A673 (cell line): ENCODE measurements around the gene SLC39A8. TPM values are rescaled to one million over a fixed set of nuclear protein-coding genes. Genes with fewer than 3 reads are reported as not detected.
"Not testable (repeated sequence)": the region's sequence is repeated elsewhere in the genome, so short reads cannot be mapped to it uniquely, and the experiment has no call there.

ENCODE experiments used
- BruUV-seq: library from RNA; stranded (reverse); fragments of 400-500 nt; replicated peaks from 2 replicates; lab custom pipeline; 2021; lab: Mats Ljungman, UMichigan
- CTCF ChIA-PET: fragments of 300-600 bp; sonication (Branson Sonifier 250); formaldehyde crosslinking; loops from one replicate; lab custom pipeline; 2022; ENCODE audit warnings: antibody characterized with exemption; lab: Charles Lee
- POLR2A ChIA-PET: fragments of 300-600 bp; sonication (Branson Sonifier 250); formaldehyde crosslinking; loops from one replicate; lab custom pipeline; 2022; ENCODE audit warnings: antibody characterized with exemption; ENCODE audit not compliant: low non-redundant PET; lab: Charles Lee
- DNase-seq: peaks from one replicate; pipeline ENCODE4 v3.0.0-alpha.2; 2015; ENCODE audit warnings: low spot score
- H3K27ac ChIP-seq: fragments of 200-600 bp; sonication (generic); 2 replicates; pipeline ENCODE4 v1.5.1; 2016; ENCODE audit warnings: mixed run types, low read depth, mild to moderate bottlenecking, mixed read lengths, antibody characterized with exemption, low read length; ENCODE audit not compliant: poor library complexity, severe bottlenecking
- H3K27me3 ChIP-seq: fragments of 200-600 bp; sonication (generic); replicated peaks from 2 replicates; pipeline ENCODE4 v1.6.1; 2017; ENCODE audit warnings: mixed run types, low read depth, mild to moderate bottlenecking, mixed read lengths, antibody characterized with exemption, low read length; ENCODE audit not compliant: insufficient read depth, poor library complexity
- H3K36me3 ChIP-seq: fragments of 200-600 bp; sonication (generic); 2 replicates; pipeline ENCODE4 v1.6.1; 2016; ENCODE audit warnings: mixed run types, mild to moderate bottlenecking, mixed read lengths, antibody characterized with exemption, low read length; ENCODE audit not compliant: insufficient read depth, poor library complexity, severe bottlenecking
- H3K4me1 ChIP-seq: fragments of 200-600 bp; sonication (generic); 2 replicates; pipeline ENCODE4 v1.6.1; 2017; ENCODE audit warnings: mixed run types, mild to moderate bottlenecking, mixed read lengths, antibody characterized with exemption, low read length; ENCODE audit not compliant: insufficient read depth, poor library complexity, severe bottlenecking
- H3K4me3 ChIP-seq: fragments of 200-600 bp; sonication (generic); 2 replicates; pipeline ENCODE4 v1.5.1; 2016; ENCODE audit warnings: low read depth, mixed run types, mild to moderate bottlenecking, mixed read lengths, low read length; ENCODE audit not compliant: poor library complexity, severe bottlenecking
- H3K9me3 ChIP-seq: fragments of 200-600 bp; sonication (generic); 2 replicates; pipeline ENCODE4 v1.6.1; 2016; ENCODE audit warnings: mixed run types, low read depth, mild to moderate bottlenecking, mixed read lengths, antibody characterized with exemption, low read length; ENCODE audit not compliant: poor library complexity, severe bottlenecking
- EZH2 ChIP-seq: fragments of 200-600 bp; sonication (generic); IDR thresholded peaks from 2 replicates; pipeline ENCODE4 v1.6.1; 2017; ENCODE audit warnings: borderline replicate concordance, low read depth, mild to moderate bottlenecking, mixed read lengths, antibody characterized with exemption, low read length; ENCODE audit not compliant: poor library complexity, severe bottlenecking
- intact Hi-C: fragments of 100-400 bp; cut with micrococcal nuclease; formaldehyde crosslinking; loops from one replicate; pipeline ENCODE4 v1.10.0; 2022; ENCODE audit not compliant: unreplicated experiment
- total RNA-seq: library from RNA; stranded (reverse); gene quantifications from 2 replicates; pipeline ENCODE4 v1.2.3, GENCODE V29; 2021
- TF ChIP-seq, protein P1 (sequence below): fragments of 300-800, 200-600 bp; sonication (generic); conservative IDR thresholded peaks from 2 replicates; pipeline ENCODE4 v1.5.1; 2017; ENCODE audit warnings: low read depth, mild to moderate bottlenecking, antibody characterized with exemption, low read length, moderate library complexity, mixed read lengths

The SLC39A8 gene
- total RNA-seq, 1 experiment from 2014 or later: 12.3 TPM

- intact Hi-C loops: no loop called here
- no TSS peak for BruUV-seq
- no peaks in the 10 kb centered on the region for H3K9me3 ChIP-seq
- no peak overlapping the region for H3K4me3 ChIP-seq
- POLR2A ChIA-PET: no interaction called here
- H3K27me3 ChIP-seq: no peaks in the 10 kb centered on the region
- H3K36me3 ChIP-seq: no peaks in the 10 kb centered on the region
- H3K4me1 ChIP-seq: no peaks in the 10 kb centered on the region
- no peak for TF ChIP-seq EZH2
- TF ChIP-seq, protein P1, sequence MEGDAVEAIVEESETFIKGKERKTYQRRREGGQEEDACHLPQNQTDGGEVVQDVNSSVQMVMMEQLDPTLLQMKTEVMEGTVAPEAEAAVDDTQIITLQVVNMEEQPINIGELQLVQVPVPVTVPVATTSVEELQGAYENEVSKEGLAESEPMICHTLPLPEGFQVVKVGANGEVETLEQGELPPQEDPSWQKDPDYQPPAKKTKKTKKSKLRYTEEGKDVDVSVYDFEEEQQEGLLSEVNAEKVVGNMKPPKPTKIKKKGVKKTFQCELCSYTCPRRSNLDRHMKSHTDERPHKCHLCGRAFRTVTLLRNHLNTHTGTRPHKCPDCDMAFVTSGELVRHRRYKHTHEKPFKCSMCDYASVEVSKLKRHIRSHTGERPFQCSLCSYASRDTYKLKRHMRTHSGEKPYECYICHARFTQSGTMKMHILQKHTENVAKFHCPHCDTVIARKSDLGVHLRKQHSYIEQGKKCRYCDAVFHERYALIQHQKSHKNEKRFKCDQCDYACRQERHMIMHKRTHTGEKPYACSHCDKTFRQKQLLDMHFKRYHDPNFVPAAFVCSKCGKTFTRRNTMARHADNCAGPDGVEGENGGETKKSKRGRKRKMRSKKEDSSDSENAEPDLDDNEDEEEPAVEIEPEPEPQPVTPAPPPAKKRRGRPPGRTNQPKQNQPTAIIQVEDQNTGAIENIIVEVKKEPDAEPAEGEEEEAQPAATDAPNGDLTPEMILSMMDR: no peak
- no peak overlapping the region for H3K27ac ChIP-seq
- DNase-seq: no peak
- CTCF ChIA-PET: no interaction called here
Measured at GRCh38 chr4:102362922-102363432, 17.7 kb upstream of the SLC39A8 start.

DNA sequence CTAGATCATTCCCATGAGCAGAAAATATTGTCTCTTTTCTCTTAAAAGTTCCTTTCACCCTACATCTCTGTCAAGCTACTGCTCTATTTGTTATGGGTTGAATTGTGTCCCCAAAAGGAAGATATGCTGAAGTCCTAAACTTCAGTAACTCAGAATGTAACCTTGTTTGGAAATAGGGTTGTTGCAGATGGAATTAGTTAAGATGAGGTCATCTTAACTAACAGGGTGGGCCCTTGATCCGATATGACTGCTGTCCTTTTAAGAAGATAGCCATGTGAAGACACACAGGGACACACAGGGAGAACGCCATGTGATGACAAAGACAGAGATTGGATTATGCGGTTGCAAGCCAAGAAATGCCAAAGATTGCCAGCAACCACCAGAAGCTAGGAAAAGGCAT lies 12.8 kb upstream of the SLC39A8 start:
- no peak for DNase-seq
- H3K4me1 ChIP-seq: no peaks in the 10 kb centered on the region
- H3K4me3 ChIP-seq: no peak overlapping the region
- no peaks in the 10 kb centered on the region for H3K36me3 ChIP-seq
- TF ChIP-seq, protein P1: no peak
- no peak for TF ChIP-seq EZH2
- H3K9me3 ChIP-seq: no peaks in the 10 kb centered on the region
- no TSS peak for BruUV-seq
- H3K27ac ChIP-seq: no peak overlapping the region
- ChIA-PET POLR2A (no interaction called here), CTCF (no interaction called here)
- intact Hi-C loops: no loop called here
- H3K27me3 ChIP-seq: no peaks in the 10 kb centered on the region

DNA sequence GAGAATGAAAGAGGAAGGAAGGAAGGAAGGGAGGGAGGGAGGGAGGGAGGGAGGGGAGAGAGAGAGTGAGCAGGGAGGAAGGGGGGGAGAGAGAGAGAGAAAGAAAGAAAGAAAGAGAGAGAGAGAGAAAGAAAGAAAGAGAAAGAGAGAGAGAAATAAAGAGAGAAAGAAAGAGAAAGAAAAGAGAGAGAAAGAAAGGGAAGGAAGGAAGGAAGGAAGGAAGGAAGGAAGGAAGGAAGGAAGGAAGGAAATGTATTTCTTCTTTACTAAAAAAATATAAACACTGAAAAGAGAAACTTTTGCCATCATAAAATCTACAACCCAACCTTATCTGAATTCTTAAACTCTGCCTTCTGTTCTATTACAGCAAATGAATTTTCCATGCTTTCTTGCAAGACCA lies 12.4 kb upstream of the SLC39A8 start:
- H3K4me3 ChIP-seq, intact Hi-C loops, POLR2A ChIA-PET, H3K9me3 ChIP-seq, H3K27ac ChIP-seq, CTCF ChIA-PET, H3K4me1 ChIP-seq, BruUV-seq, H3K36me3 ChIP-seq, H3K27me3 ChIP-seq: not testable (repeated sequence)
- peak; percentile 10 for DNase-seq

GRCh38 chr4:102356562-102357202 lies 11.4 kb upstream of the SLC39A8 start:
- no TSS peak for BruUV-seq
- CTCF ChIA-PET: no interaction called here
- Histone ChIP-seq H3K4me1 (peaks cover 5% of the 10 kb centered on the region), H3K4me3 (no peak overlapping the region), H3K27ac (no peak overlapping the region), H3K27me3 (no peaks in the 10 kb centered on the region), H3K36me3 (no peaks in the 10 kb centered on the region), H3K9me3 (no peaks in the 10 kb centered on the region)
- POLR2A ChIA-PET: no interaction called here
- TF ChIP-seq EZH2: no peak
- TF ChIP-seq, protein P1: no peak
- DNase-seq: no peak
- intact Hi-C loops: no loop called here
